Stimulated activated CD8-positive, alpha-beta memory T cell treated with anti-CD3 and anti-CD28 coated beads, Interleukin-7, amount 100 ng/mL, for 1 hour (primary cell): Measurements from ENCODE around the gene TCF25.
"Not testable (repeated sequence)": the region's sequence is repeated elsewhere in the genome, so short reads cannot be mapped to it uniquely, and the experiment has no call there.

Experiments used
- DNase-seq, 2 donors: peaks; one replicate each; pipeline ENCODE4 v3.0.0-alpha.2; 2020; ENCODE audit warnings: low read depth in 2 of 2

Gene TCF25

DNA sequence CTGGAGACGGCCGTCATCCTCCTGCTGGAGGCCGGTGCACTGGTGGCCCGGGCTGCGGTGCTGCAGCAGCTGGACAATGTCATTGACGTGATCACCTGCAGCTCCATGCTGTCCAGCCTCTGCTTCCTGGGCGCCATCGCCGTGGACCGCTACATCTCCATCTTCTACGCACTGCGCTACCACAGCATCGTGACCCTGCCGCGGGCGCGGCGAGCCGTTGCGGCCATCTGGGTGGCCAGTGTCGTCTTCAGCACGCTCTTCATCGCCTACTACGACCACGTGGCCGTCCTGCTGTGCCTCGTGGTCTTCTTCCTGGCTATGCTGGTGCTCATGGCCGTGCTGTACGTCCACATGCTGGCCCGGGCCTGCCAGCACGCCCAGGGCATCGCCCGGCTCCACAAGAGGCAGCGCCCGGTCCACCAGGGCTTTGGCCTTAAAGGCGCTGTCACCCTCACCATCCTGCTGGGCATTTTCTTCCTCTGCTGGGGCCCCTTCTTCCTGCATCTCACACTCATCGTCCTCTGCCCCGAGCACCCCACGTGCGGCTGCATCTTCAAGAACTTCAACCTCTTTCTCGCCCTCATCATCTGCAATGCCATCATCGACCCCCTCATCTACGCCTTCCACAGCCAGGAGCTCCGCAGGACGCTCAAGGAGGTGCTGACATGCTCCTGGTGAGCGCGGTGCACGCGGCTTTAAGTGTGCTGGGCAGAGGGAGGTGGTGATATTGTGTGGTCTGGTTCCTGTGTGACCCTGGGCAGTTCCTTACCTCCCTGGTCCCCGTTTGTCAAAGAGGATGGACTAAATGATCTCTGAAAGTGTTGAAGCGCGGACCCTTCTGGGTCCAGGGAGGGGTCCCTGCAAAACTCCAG is 46.4 kb downstream of the TCF25 start:
- DNase-seq: no peak

DNA sequence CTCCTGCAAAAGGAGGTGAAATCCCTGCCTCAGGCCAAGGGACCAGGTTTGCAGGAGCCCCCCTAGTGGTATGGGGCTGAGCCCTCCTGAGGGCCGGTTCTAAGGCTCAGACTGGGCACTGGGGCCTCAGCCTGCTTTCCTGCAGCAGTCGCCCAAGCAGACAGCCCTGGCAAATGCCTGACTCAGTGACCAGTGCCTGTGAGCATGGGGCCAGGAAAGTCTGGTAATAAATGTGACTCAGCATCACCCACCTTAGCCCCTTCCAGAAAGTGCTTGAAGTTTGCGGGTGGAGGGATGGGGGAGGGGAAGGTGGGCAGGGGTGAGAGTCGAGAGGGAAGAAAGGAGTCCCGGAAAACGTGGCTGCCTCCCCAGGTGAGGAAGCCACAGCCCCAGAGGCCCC is 47.3 kb downstream of the TCF25 start:
- DNase-seq: no peak

DNA sequence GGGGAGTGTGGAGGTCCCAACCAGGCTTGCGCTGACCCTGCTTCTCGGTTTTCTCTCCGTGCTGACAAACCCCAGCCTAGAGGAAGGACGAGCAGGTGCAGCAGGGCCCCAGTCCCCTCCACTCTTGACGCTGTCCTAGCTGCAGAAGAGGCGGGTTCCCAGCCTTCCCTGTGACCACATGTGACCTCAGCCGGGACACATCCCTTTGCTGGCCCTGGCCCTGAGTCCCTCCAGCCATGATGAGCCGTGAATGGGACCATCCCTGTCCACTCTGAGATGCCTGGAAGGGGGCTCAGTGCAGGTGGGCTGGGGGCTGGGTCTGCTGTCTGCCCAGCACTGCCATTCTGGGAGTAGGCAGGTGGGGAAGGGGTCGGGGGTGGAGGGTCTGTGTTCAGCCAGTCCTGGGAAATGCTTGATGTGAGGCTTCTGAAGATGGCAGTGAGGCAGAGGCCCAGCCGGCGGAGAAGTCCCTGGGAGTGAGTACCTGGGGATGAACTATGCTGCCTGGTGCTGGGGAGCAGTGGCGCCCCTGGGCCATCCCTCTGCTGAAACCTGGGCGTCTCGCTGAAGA is 47.8 kb downstream of the TCF25 start:
- DNase-seq: no peak

DNA sequence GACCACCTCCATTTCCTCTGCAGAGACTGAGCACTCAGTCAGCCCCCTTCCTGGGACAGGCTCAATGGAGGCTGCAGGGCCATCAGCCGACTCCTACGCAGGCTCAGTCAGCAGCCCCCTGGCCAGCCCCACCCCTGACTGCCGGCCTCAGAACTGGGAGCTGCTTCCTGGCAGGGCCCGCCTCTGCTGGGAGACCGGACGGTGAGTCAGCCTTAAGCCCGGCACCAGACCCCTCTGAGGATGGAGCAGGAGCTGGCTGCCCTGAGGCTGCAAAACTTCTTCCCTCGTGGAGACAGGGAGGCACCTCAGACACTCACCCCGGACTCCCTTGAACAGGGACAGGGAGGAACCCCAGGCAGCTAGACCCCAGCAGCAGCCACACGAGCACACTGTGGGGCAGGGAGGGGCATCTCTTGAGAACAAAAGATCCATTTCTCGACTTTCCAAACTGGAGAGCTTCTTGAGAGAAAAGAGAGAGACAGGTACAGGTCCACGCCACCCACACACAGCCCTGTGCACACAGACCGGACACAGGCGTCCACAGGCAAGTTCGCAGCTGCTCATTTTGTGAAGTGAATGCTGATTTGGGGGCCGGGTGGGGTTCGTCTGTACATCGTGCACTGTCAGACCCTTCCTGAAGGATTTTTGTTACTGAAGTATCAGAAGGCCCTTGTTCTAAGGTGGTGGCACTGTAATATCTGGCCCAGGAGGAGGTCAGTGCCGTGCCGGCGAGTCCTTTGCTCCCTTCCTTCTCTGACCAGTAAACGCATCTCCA is 48.5 kb downstream of the TCF25 start:
- DNase-seq: no peak

DNA sequence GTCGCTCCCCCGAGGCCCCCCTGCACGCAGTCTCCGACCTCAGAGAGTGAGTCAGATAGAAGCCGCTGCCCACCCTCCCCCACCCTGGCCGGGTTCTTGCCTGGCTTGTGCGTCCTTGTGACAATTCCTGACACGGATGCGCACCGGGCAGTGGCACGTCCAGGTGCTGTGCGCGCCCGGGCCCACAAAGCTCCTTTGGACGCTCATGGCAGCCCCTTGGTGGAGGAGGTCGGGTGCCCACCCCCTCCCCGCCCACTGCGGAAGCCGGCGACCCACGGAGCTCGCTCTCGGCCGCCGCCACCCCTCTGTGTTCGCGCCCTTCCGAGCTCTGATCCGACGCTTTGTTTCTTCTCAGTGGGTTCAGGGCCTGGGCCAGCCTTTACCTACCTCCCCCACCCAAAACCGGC is 49.1 kb downstream of the TCF25 start:
- no peak for DNase-seq

DNA sequence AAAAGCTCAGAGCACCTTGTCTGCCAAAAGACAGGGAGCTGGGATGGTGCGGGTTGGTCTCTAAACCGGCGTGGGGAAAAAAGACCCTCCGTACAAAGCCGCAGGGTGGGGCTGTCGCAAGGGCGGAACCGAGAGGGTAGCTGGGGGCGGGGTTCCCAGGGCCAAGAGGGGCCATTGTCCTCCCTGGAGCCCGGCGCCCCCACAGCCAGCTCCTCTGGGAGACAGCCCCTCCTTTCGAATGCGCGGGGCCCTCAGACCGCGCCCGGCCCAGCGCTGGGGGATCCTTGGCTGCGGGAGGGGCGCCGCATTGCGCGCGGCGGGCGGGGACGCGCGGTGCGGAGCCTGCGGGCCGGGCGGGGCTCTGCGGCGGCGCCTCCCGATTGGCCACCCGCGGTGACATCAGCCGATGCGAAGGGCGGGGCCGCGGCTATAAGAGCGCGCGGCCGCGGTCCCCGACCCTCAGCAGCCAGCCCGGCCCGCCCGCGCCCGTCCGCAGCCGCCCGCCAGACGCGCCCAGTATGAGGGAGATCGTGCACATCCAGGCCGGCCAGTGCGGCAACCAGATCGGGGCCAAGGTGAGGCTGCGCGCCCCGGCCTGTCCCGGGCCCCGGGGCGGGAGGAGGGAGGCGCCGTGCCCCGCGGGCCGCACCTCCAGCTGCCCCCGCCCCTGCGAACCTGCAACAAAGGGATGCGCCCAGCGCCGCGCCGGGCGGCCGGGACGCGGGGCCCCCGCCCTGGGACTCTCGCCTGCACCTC is 49.7 kb downstream of the TCF25 start, which contains the start of gene TUBB3:
Gene TUBB3 (plus strand): TSS at position 459 of the 756 bp plus-strand sequence. CDS start 60 bp downstream, at position 519.
- DNase-seq: no peak

DNA sequence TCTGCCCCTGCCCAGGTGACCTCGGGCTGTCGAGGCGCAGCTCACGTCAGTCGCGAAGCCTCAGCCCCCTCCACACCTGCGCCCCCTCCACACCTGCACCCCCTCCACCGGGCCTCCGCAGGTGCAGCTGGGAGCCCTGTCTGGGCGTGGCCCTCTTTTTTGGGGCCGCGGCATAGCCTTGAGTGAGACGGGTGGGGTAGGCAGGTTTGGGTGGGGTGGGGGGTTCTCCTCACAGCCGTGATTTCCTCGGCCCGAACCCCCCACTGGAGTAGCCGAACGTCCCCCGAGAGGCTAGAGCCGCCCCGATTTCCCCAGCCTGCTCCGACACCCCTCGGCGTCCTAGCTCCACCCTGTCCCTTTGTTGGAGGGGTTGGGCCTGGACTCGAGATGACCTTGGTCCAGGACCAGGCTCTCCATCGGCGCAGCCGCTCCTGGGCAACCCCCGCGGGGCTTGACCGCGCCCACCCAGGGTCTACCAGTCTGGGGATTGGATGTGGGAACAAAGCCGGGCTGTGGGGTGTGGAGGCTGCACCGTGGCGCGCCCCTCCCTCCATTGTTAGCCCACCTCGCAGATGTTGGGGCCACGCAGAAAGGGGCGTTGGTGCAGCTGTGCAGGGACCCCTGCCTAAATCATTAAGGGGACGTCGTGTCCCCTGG is 50.4 kb downstream of the TCF25 start:
- no peak for DNase-seq

DNA sequence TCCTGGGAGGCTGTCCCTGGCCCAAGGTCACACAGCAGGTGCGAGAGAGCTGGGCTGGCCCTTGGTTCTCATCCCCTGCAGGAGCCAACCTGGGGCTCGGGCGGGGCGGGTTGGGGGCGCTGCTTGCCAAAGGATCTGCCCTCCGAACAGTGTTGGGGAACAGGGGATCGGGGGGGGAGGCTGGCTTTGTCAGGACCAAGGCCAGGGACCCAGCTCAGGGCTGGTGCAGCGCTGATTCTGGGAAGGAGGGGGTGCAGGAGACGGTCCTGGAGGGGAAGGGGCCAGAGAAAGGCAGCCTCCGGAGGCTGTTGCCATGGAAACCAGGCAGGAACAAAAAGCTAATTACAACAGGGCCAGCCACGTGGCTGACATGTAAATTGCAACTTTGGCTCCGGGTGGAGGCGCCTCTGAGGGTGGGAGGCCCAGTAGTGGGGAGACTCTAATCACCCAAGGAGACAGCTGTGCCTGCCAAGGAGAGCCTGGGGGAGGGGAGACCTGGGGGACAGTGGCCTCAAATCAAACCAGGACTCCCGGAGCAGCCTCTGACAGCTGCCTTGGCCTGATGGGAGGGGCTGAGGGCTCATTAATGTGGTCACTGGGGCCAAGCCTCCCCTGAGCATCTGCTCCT is 51.0 kb downstream of the TCF25 start:
- no peak for DNase-seq

DNA sequence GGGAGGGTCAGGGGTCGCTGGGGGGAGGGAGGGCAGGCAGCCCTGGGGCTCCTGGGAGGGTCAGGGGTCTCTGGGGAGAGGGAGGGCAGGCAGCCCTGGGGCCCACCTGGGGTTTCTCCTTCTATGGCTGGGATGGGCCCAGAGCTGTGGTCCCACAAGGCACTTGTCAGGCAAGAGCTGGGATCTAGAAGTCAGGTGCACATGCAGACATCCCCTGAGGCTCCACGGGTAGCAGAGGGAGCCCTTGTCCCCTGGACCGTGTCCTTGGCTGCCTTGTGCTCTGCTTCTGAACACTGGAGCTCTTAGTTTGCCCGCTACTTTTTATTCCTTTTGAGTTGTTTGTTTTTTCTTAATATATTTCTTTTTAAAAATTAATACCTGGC is 51.5 kb downstream of the TCF25 start:
- DNase-seq: no peak

DNA sequence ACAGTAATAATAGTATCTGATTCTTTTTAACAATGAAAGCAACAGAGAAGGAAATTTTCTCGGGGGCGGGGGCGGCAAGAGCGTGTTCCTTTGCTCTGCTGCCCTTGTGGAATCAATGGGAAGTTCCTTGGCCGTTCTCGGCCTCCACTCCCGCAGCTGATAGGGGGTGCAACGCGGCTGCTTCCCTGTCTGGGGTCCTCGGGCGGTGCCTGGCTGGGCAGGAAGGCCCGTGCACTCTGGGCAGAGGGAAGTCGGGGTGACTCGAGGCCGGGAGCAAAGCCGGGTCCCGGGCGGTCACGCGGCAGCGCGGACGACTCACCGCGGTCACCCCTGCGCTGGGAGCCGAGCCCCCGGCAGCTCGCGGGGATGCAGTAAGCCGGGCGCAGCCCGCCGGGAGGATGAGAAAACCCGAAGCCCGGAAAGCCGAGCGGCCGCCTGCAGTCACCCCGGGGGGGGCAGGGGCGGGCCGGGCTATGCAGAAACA is 52.2 kb downstream of the TCF25 start:
- no peak for DNase-seq

DNA sequence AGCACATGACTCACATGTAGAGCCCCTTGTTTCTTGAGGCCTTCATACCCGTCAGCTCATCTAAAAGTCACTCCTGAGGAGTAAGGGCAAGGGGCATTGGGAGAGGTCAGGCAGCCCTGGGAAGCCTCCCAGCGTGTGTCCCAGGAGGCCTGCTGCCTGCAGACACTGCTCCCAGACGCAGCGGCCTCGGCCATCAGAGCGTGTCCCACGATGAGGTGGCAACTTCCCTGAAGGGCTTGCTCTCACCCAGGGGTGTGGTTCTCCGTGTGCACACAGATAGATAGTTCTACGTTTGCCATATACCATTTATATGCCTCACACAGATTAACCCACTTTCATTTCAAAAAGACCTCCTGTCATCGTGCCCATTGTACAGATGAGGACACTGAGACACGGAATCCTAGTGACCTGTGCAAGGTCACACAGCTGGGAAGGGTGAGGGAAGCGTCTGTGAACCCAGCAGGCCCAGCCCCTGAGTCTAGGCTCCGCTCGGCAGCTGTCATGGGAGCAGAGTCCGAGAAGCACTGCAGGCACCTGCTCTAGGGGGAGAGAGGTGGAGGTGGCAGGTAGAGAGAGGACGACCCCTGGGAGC is 58.0 kb downstream of the TCF25 start:
- DNase-seq: no peak

DNA sequence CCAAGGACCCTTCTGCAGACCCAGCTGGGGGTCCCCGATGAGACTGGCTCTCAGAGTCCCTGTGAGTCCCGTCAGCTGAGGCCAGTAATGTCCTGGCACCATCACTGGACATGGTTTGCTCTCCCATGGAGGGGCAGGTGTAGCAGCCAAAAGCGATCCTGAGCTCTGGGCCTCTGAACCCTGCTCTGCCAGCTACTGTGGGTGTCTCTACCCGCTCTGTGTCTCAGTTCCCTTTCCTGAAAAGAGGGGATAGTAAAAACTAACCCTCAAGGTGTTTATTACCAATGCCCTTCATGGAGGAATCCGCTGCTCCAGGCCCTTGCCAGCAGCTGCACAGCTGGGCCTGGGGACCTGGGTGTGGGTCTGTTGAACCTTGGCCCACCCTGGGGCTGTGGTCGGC is 58.6 kb downstream of the TCF25 start:
- DNase-seq: no peak

DNA sequence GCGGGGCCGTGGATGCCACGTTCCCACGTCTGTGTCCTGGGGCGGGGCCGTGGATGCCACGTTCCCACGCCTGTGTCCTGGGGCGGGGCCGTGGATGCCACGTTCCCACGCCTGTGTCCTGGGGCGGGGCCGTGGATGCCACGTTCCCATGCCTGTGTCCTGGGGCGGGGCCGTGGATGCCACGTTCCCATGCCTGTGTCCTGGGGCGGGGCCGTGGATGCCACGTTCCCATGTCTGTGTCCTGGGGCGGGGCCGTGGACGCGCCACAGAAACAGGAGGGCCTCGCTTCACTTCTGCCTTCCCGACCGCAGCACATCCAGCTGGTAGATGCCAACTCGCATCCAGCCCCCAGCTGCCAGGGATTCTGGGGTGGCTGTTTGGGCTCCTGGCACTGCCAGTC is 60.6 kb downstream of the TCF25 start:
- DNase-seq: not testable (repeated sequence)

DNA sequence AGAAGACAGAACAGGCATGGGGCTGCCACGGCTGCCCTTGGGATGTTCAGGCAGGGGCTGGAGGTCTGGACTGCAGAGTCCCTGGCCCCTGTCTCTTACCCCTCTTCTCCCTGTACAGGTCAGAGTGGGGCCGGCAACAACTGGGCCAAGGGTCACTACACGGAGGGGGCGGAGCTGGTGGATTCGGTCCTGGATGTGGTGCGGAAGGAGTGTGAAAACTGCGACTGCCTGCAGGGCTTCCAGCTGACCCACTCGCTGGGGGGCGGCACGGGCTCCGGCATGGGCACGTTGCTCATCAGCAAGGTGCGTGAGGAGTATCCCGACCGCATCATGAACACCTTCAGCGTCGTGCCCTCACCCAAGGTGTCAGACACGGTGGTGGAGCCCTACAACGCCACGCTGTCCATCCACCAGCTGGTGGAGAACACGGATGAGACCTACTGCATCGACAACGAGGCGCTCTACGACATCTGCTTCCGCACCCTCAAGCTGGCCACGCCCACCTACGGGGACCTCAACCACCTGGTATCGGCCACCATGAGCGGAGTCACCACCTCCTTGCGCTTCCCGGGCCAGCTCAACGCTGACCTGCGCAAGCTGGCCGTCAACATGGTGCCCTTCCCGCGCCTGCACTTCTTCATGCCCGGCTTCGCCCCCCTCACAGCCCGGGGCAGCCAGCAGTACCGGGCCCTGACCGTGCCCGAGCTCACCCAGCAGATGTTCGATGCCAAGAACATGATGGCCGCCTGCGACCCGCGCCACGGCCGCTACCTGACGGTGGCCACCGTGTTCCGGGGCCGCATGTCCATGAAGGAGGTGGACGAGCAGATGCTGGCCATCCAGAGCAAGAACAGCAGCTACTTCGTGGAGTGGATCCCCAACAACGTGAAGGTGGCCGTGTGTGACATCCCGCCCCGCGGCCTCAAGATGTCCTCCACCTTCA is 61.5 kb downstream of the TCF25 start:
- DNase-seq: no peak

DNA sequence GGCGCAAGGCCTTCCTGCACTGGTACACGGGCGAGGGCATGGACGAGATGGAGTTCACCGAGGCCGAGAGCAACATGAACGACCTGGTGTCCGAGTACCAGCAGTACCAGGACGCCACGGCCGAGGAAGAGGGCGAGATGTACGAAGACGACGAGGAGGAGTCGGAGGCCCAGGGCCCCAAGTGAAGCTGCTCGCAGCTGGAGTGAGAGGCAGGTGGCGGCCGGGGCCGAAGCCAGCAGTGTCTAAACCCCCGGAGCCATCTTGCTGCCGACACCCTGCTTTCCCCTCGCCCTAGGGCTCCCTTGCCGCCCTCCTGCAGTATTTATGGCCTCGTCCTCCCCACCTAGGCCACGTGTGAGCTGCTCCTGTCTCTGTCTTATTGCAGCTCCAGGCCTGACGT is 62.2 kb downstream of the TCF25 start:
- DNase-seq: not testable (repeated sequence)

DNA sequence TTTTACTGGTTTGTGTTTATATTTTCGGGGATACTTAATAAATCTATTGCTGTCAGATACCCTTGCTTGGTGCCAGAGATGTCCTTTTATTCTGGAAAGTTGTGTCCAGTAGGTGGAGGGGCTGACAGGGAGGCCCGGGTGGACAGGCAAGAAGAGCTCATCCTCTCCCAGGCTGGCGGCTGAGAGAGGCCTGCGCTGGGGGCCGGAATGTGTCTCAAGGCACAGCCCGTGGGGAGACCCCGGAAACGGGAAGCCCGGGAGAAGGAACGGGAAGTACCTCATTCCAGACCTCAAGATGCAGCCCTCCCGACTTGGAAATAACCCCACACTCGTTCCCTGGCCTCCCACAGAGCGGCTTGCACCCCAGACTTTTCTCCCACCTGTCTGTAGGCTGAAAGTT is 62.6 kb downstream of the TCF25 start:
- no peak for DNase-seq

DNA sequence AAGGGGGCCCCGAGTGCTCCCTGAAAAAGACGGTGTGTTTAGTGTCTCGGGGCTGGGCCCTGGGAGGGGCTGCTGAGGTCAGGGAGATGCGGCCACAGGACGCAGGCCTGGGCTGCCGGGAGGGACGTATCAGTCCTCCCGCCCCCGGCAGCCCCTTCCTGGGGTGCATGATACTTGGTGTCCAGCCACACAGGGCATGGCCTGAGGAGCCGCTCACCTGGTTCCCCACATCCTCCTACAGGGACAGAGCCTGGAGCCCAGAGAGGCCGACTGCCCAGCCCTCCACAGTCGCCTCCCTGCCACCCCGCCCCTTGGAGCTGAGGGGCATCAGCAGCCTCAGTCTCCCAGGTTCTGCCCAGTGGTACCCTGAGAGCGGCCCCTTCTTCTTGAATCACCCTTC is 63.1 kb downstream of the TCF25 start:
- no peak for DNase-seq

DNA sequence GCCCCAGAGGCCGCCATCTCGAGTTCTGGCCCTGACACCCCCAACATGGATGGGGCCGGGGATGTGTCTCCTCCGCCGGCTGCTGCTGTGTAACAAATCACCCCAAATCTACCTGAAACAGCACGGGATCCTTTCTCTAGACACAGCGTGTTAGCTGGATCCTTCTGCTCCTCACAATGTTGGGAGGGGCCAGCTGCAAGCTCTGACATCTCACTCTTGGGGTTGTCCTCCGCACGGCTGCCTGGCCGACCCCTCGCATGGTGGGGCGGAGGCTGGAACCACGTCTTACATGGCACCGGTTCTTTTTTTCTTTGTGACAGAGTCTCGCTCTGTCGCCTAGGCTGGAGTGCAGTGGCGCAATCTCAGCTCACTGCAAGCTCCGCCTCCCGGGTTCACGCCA is 63.6 kb downstream of the TCF25 start:
- no peak for DNase-seq

DNA sequence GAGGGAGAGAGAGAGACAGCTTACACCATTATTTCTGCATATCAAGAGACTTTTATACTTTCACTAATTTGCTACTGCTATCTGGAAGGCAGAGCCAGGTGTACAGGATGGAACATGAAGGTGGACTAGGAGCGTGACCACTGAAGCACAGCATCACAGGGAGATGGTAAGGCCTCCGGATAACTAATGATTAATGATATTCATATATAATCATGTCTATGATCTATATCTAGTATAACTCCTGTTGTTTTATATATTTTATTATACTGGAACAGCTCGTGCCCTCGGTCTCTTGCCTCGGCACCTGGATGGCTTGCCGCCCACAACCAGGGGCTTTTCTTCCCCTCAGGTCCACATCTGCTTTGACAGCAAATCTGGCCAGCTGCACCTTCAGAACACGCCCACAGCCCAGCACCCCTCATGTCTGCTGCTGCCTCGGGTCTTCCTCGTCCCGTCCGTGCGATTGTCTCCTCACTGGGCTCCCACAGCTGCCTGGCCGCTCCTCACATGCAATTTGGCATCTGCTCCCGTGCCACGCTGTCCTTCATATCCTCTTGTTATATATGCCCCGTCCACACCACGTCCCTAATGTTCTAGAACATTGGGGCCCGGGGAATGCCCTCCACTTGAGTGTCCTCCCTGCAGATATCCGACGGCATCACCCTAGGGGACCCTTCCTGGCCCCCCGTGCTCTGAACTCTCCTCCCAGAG is 64.9 kb downstream of the TCF25 start:
- DNase-seq: no peak
